A549 (cell line): ENCODE measurements around the gene TTLL13.

Experiments
- JUN ChIP-seq, 2 experiments: fragments of >200 bp; sonication (Bioruptor Twin); formaldehyde crosslinking; IDR thresholded peaks; 2 replicates in 1 of 2; 3 replicates in 1 of 2; pipeline ENCODE4 v1.6.1; 2016 to 2017
- POLR2A ChIP-seq: IDR thresholded peaks from 2 replicates; pipeline ENCODE4 v1.6.1; 2012; ENCODE audit warnings: mild to moderate bottlenecking, low read length

- TF ChIP-seq JUN (IDR thresholded peaks at IDR 0.05) (no peak), POLR2A (no peak)
Measured at GRCh38 chr15:90286678-90287077, 37.3 kb downstream of the TTLL13 start.
